Left ventricle myocardium inferior (tissue), 1 donor: ENCODE results near the gene ATXN7L3. TPM values are rescaled to one million over a fixed set of nuclear protein-coding genes. Genes with fewer than 3 reads are reported as not detected.
A peak's percentile ranks its signal among the peaks of the same experiment; 100 is the strongest.
"Not testable (repeated sequence)": the region's sequence is repeated elsewhere in the genome, so short reads cannot be mapped to it uniquely, and the experiment has no call there.

Experiments
- DNase-seq: peaks from one replicate; pipeline ENCODE4 v3.0.0-alpha.2; 2020
- H3K27ac ChIP-seq: fragments of 200-600 bp; replicated peaks from 2 replicates; pipeline ENCODE4 v1.8.0; 2021
- H3K27me3 ChIP-seq: fragments of 200-600 bp; 2 replicates; pipeline ENCODE4 v1.8.0; 2021; ENCODE audit warnings: low read depth
- H3K36me3 ChIP-seq: fragments of 200-600 bp; 2 replicates; pipeline ENCODE4 v1.8.0; 2021
- H3K4me1 ChIP-seq: fragments of 200-600 bp; 2 replicates; pipeline ENCODE4 v1.8.0; 2021
- H3K4me3 ChIP-seq: fragments of 200-600 bp; 2 replicates; pipeline ENCODE4 v1.8.0; 2021; ENCODE audit warnings: mild to moderate bottlenecking, moderate library complexity
- H3K9me3 ChIP-seq: fragments of 200-600 bp; replicated peaks from 2 replicates; pipeline ENCODE4 v1.8.0; 2021
- CTCF ChIP-seq: fragments of 200-600 bp; IDR thresholded peaks from 2 replicates; pipeline ENCODE4 v1.8.0; 2021; ENCODE audit warnings: antibody characterized with exemption, mild to moderate bottlenecking, borderline replicate concordance
- intact Hi-C: fragments of 100-400 bp; cut with micrococcal nuclease; formaldehyde crosslinking; loops from one replicate; pipeline ENCODE4 v1.11.0; 2022
- microRNA-seq: library from miRNA; unstranded; fragments of <30 nt; microRNA quantifications from one replicate; pipeline ENCODE4 v1.2.0, GENCODE V29; 2020
- total RNA-seq: library from RNA; stranded (reverse); fragmentation: NEBNext Ultra II Directional; extraction: Animal tissue kit (Norgen Biotek cat#: 25700); gene quantifications from one replicate; pipeline ENCODE4 v1.2.1, GENCODE V29; 2021
- donor health status: DM: no; HTN: yes; CAD: no; lungs with severe emphysema.

ATXN7L3 gene
- total RNA-seq, 1 donor from 2014 or later, result 28.7 TPM

GRCh38 chr17:44144966-44145739 is 54.5 kb downstream of the ATXN7L3 start:
- no peak overlapping the region for H3K4me3 ChIP-seq
- peak overlapping the region; percentile 88 for H3K27ac ChIP-seq
- H3K4me1 ChIP-seq, result peaks cover 58% of the 10 kb centered on the region
- no peaks in the 10 kb centered on the region for H3K9me3 ChIP-seq
- no peaks in the 10 kb centered on the region for H3K36me3 ChIP-seq
- DNase-seq, result no peak
- no peak for TF ChIP-seq CTCF
- H3K27me3 ChIP-seq, result no peaks in the 10 kb centered on the region
- intact Hi-C loops, result no loop called here

GRCh38 chr17:44143921-44144320 is 55.8 kb downstream of the ATXN7L3 start:
- intact Hi-C loops, H3K36me3 ChIP-seq, DNase-seq, H3K4me3 ChIP-seq, H3K27me3 ChIP-seq, H3K9me3 ChIP-seq, H3K27ac ChIP-seq: not testable (repeated sequence)
- peaks cover 58% of the 10 kb centered on the region for H3K4me1 ChIP-seq

Small RNA genes lying within 50 kb of the gene (microRNA-seq; reads per million reads assigned to microRNA genes)
- not detected for gene MIR6782

Other genes with a start within 250 kb of the ATXN7L3 start
- gene PYY, start 245.9 kb downstream of the ATXN7L3 start, total RNA-seq, result not detected
- 0.11 TPM for gene NAGS, start 195.3 kb downstream of the ATXN7L3 start, total RNA-seq
- 18.3 TPM for gene TMEM101, start 184.9 kb downstream of the ATXN7L3 start, total RNA-seq
- 41.2 TPM for gene LSM12, start 133.2 kb downstream of the ATXN7L3 start, total RNA-seq
- 29.3 TPM for gene G6PC3, start 129.1 kb downstream of the ATXN7L3 start, total RNA-seq
- gene HDAC5, start 76.2 kb downstream of the ATXN7L3 start, total RNA-seq, result 62.6 TPM
- 0.27 TPM for gene HROB, start 58.0 kb downstream of the ATXN7L3 start, total RNA-seq
- 12.9 TPM for gene ASB16, start 29.2 kb downstream of the ATXN7L3 start, total RNA-seq
- 20.9 TPM for gene TMUB2, start 12.9 kb downstream of the ATXN7L3 start, total RNA-seq
- 53.9 TPM for gene UBTF, start 19.8 kb upstream of the ATXN7L3 start, total RNA-seq
- gene SLC4A1, start 68.3 kb upstream of the ATXN7L3 start, total RNA-seq, result not detected
- gene RUNDC3A, start 108.7 kb upstream of the ATXN7L3 start, total RNA-seq, result 0.41 TPM
- gene SLC25A39, start 124.9 kb upstream of the ATXN7L3 start, total RNA-seq, result 46.7 TPM
- gene GRN, start 145.4 kb upstream of the ATXN7L3 start, total RNA-seq, result 160 TPM
- 0.55 TPM for gene FAM171A2, start 164.0 kb upstream of the ATXN7L3 start, total RNA-seq
- gene ITGA2B, start 189.8 kb upstream of the ATXN7L3 start, total RNA-seq, result 0.91 TPM